ENCODE results near the gene STXBP6. TPM values are rescaled to one million over a fixed set of nuclear protein-coding genes. Genes with fewer than 3 reads are reported as not detected.
A peak's percentile ranks its signal among the peaks of the same experiment; 100 is the strongest.
"Not testable (repeated sequence)": the region's sequence is repeated elsewhere in the genome, so short reads cannot be mapped to it uniquely, and the experiment has no call there.

STXBP6 gene
- total RNA-seq, 1 donor from 2014 or later, result 0.98 TPM

GRCh38 chr14:24990773-24991172 lies 59.2 kb downstream of the STXBP6 start:
- ATAC-seq, result no peak
- no peak for DNase-seq (ENCODE audit: low spot score)

- DNase-seq (ENCODE audit: low spot score), result no peak
- no peak for ATAC-seq
Measured at GRCh38 chr14:24990050-24990449, 59.9 kb downstream of the STXBP6 start.

DNA sequence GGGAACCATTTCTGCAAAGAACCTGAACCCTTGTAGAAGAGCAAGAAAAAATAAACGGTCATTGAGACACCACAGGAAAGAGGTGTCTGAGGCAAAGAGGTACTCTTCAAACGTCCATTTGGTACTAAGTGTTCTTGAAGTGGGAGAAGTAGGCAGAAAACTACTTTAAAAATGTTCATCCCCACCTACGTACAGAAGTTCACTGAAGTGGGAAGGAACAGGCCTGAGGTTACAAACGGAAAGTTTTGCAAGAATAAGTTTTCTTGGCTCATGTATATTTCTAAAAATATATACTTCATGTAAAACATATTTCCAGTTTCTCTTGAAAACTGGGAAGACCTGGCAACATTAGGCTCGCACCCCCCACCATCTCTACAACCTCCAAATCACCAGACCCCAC lies 61.2 kb downstream of the STXBP6 start:
- no peak for DNase-seq (ENCODE audit: low spot score)
- ATAC-seq, result no peak

DNA sequence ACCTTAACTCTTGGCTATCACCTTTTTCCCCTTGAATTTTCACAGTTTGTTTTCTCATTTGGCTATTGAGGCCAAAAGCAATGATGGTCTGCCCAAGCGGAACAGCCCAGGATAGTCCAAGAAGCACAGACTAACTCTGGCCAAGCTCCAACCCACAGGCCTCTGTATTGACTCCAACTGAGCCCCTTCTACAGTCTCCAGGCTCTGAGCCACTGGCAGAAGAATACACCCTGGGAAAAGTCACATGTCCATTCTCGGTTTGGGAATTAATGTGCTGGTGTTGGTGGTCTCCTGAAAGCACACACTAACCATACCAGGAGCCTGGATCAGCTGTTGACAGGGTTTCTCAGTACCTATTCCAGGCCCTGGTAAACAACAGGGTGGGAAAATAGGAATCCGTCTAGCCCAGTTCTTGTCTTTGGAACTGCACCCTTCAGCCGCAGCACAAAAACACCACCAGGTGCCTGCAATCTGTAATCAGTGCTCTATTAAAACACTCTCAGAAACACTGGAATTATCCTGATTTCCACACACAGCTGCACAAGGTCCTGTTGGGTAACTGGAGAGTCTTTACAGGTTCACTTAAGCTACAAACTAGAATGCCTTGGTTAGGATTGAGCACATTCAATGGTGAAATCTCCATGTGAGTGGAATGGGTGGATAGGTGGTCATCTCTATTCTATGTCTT lies 63.6 kb downstream of the STXBP6 start:
- ATAC-seq (no peak), DNase-seq (ENCODE audit: low spot score) (no peak)

DNA sequence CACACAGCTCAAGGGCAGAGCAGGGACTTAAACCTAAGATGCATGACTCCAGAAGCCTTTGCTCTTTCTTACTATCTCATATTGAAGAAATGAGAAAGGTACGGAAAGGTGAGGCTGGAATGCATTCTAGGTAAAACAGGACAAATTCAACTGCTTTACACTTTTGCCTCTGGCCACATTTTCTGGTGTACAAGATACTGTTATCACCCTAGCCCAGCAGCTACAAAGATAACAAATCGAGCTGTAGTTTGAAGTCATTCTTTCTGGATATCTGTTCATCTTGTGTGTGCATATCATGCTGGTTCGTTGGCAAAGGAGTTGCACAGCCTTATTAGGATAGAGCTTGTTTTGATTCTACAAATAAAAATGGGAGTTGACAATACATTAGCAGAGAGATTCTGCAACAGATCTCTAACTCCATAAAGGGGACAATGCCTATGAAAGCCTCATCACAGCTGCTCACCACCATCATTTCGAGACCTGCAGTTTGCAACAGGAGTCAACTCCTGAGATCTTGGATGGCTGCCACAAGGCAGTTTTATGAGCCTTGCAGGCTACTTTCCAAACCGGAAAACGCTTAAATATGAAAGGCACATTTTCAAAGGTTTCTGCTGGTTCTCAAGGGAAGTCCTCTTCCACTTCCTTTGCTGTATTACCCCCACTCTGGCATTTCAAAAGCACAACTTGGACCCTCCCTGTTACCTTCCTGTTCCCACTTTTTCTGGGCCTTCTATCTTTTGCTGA lies 64.9 kb downstream of the STXBP6 start:
- DNase-seq (ENCODE audit: low spot score) (no peak), ATAC-seq (no peak)

- no peak for ATAC-seq
- DNase-seq (ENCODE audit: low spot score), result no peak
Measured at GRCh38 chr14:24982472-24983155, 67.3 kb downstream of the STXBP6 start.

GRCh38 chr14:24979725-24980239 lies 70.2 kb downstream of the STXBP6 start:
- ATAC-seq (no peak), DNase-seq (ENCODE audit: low spot score) (no peak)

GRCh38 chr14:24978862-24979724 lies 70.9 kb downstream of the STXBP6 start:
- DNase-seq (ENCODE audit: low spot score), result no peak
- no peak for ATAC-seq

DNA sequence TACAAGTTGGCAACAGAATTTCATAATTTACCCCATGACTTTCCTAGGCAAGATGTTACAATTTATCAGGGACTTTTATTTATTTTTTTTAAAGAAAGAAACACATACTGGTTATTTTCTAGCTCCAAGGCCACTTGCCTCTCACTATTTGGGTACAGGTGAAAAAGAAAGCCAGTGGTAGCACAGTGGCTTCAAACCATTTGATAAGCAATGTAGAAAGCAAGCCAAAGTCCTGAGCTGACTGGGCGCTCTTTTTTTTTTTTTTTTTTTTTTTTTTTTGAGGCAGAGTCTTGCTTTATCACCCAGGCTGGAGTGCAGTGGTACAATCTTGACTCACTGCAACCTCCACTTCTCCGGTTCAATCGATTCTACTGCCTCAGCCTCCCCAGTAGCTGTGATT lies 73.3 kb downstream of the STXBP6 start:
- DNase-seq (ENCODE audit: low spot score) (no peak), ATAC-seq (no peak)

GRCh38 chr14:24975393-24975792 lies 74.6 kb downstream of the STXBP6 start:
- DNase-seq (ENCODE audit: low spot score) (no peak), ATAC-seq (no peak)

GRCh38 chr14:24974591-24975374 lies 75.2 kb downstream of the STXBP6 start:
- ATAC-seq (no peak), DNase-seq (ENCODE audit: low spot score) (no peak)

DNA sequence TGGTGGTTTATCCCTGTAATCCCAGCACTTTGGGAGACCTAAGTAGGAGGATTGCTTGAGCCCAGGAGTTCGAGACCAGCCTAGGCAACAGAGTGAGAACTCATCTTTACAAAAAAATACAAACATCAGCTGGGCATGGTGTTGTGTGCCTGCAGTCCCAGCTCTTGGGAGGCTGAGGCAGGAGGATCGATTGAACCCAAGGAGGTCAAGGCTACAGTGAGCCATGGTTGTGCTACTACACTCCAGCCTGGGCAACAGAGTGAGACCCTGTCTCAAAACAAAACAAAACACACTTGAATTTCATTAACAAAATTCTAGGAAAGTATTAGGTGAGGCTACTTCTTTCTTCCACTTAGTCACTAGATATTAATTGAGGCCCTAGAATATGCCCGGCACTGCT lies 77.1 kb downstream of the STXBP6 start:
- ATAC-seq (no peak), DNase-seq (ENCODE audit: low spot score) (no peak)

DNA sequence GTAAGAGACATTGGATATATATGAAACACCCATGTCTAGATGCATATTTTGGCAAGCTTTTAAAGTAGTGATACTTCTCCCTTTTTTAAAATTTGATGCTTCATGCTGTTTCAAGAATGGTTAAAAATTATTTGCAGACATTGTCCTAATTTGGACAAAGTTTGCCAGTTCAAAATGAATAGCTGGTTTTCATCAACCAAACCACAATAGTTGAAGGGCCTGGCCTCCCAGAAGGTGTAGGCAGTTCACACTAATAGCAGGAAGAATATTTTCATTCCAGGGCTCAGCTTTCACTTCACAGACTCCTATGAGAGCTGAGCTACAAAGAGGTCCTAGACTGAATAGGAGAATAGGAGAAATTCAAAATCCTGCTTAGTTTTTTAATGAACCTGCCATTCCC lies 78.7 kb downstream of the STXBP6 start:
- ATAC-seq (no peak), DNase-seq (ENCODE audit: low spot score) (no peak)

DNA sequence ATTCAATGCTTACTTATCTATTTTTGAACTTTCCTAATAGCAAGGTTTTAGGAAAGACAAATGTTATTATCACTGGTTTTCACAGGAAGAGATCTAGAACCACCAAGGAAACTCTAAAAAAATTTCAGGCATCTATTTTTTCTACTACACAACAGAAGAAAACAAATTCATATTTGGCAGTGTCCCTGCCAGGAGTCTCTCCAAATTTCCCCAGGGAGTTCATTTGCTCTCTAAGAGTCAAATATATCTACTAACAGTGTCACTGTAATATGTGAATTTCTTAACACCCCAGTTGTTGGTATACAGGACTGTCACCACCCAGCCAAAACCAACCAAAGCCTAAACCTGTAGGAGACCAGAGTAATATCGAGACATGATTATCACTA lies 83.4 kb downstream of the STXBP6 start:
- DNase-seq (ENCODE audit: low spot score) (no peak), ATAC-seq (no peak)

DNA sequence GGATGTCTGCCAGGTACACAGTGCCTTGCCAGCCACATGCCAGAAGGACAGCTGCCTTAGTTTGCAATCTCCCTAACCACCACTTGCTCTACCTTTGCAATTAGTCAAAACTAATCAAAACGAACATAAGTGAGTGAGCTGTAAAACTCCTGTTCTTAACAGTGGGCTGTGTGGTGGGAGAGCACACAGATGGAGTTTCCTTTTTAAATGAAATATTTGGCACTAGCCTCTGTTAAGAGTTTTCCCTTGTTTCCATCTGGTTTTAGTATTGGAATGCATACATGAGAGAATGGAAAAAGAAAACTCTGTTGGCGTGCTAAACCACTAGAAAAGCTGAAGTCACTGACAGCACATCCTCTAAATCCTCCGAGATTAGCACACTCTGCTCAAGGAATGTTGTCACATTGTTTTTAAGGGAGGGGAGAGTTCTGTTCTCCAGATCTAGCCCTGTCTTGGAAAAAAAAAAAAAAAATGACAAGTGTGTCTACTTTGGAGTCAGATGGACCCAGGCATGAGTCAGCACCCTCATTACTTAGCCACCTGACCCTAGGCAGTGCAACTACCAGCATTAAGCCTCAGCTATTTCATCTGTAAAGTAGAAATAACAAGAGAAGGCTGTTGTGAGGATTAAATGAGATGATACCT lies 83.9 kb downstream of the STXBP6 start:
- ATAC-seq, result peak; percentile 54
- DNase-seq (ENCODE audit: low spot score), result no peak

DNA sequence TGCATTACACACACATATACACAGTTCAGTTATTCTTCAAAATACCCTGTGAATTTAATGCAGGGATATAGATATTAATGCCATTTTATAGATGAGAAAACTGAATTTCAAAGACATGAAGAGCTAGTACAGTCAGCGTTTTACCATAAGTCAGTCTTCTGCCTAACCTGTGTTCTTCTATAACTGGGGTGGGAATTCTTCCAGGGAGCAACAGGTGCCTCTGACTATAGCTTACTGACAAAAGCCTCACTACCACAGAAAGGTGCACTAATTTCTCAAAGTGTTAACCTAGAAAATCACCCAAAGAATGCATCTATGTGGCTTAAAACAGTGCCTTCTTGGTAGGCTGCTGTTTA lies 84.4 kb downstream of the STXBP6 start:
- DNase-seq (ENCODE audit: low spot score), result no peak
- no peak for ATAC-seq

GRCh38 chr14:24964591-24964990 lies 85.4 kb downstream of the STXBP6 start:
- ATAC-seq (no peak), DNase-seq (ENCODE audit: low spot score) (no peak)

DNA sequence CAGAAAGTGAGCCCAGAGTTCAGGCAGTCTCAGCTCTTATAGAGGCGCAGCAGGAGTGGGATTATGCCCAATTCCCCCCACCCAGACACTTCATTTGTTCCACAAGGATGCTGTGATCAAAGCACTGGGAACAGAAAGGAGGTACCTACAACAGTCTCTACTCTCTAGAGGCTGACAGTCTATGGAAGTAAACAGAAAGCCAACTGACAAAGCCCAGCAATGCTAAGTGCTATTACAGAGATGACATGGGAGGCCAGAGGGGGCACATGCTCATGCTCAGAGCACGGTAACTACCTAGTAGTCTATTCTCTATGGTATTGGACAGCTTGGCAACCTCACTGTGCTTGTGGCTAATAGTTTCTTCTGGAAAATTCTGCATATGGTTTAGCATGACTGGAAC lies 85.9 kb downstream of the STXBP6 start:
- DNase-seq (ENCODE audit: low spot score), result no peak

DNA sequence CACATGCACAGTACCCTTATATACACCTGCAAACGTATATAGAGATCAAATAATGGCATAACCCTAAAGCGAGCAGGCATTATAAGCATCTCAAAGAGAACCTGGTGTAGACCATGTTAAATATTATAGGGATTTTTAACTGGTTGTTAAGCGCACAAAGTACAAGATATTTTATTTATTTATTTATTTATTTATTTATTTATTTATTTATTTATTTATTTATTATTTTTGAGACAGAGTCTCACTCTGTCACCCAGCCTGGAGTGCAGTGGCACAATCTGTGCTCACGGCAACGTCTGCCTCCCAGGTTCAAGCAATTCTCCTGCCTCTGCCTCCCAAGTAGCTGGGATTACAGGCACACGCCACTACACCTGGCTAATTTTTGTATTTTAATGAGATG lies 87.8 kb downstream of the STXBP6 start:
- ATAC-seq, result not testable (repeated sequence)

More for the DNA sequence above, 85.9 kb downstream of the STXBP6 start:
- ATAC-seq, result no peak

DNA sequence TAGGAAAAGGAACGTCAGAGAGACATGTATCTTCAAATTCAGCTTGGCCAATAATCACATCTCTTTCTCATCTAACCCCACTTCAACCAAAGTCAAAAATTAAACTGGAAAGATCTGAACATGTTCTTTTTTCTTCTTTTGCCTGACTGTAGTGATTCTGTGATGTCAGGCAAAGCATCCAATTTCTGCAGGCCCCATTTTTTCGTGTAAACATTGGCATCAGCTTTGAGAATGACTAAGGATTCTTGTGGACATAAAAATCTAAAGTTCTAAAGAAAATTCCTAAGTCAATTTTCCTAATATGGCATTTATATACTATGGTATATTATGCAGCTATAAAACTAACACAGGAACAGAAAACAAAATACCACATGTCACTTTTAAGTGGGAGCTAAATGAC lies 89.1 kb downstream of the STXBP6 start:
- DNase-seq (ENCODE audit: low spot score) (no peak), ATAC-seq (no peak)

More for the DNA sequence above, 87.8 kb downstream of the STXBP6 start:
- DNase-seq (ENCODE audit: low spot score), result not testable (repeated sequence)
